Keratinocyte (primary cell): ENCODE results near the gene TIGD6.

Source experiments
- EZH2 ChIP-seq: IDR thresholded peaks from one replicate; pipeline ENCODE4 v1.6.1; 2012; ENCODE audit warnings: inconsistent platforms, mild to moderate bottlenecking, low read length, moderate library complexity
- TF ChIP-seq, protein P1 (sequence below), 3 experiments: IDR thresholded peaks in 1 of 3; conservative IDR thresholded peaks in 1 of 3; optimal IDR thresholded peaks in 1 of 3; 2 replicates in 2 of 3; 3 replicates in 1 of 3; pipeline versions ENCODE3 to v1.5.1; 2011; ENCODE audit warnings: low read length in 3 of 3, mild to moderate bottlenecking in 3 of 3, moderate library complexity in 2 of 3, control low read depth in 1 of 3, inconsistent platforms in 1 of 3; ENCODE audit not compliant: insufficient read depth in 2 of 3; ENCODE audit errors: extremely low read depth in 1 of 3

- TF ChIP-seq, protein P1, sequence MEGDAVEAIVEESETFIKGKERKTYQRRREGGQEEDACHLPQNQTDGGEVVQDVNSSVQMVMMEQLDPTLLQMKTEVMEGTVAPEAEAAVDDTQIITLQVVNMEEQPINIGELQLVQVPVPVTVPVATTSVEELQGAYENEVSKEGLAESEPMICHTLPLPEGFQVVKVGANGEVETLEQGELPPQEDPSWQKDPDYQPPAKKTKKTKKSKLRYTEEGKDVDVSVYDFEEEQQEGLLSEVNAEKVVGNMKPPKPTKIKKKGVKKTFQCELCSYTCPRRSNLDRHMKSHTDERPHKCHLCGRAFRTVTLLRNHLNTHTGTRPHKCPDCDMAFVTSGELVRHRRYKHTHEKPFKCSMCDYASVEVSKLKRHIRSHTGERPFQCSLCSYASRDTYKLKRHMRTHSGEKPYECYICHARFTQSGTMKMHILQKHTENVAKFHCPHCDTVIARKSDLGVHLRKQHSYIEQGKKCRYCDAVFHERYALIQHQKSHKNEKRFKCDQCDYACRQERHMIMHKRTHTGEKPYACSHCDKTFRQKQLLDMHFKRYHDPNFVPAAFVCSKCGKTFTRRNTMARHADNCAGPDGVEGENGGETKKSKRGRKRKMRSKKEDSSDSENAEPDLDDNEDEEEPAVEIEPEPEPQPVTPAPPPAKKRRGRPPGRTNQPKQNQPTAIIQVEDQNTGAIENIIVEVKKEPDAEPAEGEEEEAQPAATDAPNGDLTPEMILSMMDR (optimal IDR thresholded peaks at IDR 0.05 in 1 of 3, IDR thresholded peaks at IDR 0.05 in 1 of 3, conservative IDR thresholded peaks at IDR 0.05 in 1 of 3; ENCODE audit: extremely low read depth in 1 of 3, insufficient read depth in 2 of 3, low read length in 3 of 3), result no peak
- TF ChIP-seq EZH2, result no peak
Measured at GRCh38 chr5:150000256-150000989, at the start of gene TIGD6, which contains the start of gene HMGXB3.
